Keratinocyte (primary cell): Measurements from ENCODE around the gene SKAP1. TPM values are rescaled to one million over a fixed set of nuclear protein-coding genes. Genes with fewer than 3 reads are reported as not detected.

Experiments used
- DNase-seq: peaks from one replicate; pipeline ENCODE4 v3.0.0-alpha.2; 2011; ENCODE audit warnings: low read depth, missing footprints, low spot score
- FAIRE-seq: peaks from 2 replicates; lab custom pipeline; 2011; peaks lifted over from hg19 to GRCh38; lab: Jason Lieb, UNC
- H2AFZ ChIP-seq: 2 replicates; pipeline ENCODE4 v1.6.0; 2012; ENCODE audit warnings: low read length, control low read depth, inconsistent platforms; ENCODE audit not compliant: control insufficient read depth
- H3K27ac ChIP-seq: 2 replicates; pipeline ENCODE4 v1.5.1; 2011; ENCODE audit warnings: low read length; ENCODE audit not compliant: control insufficient read depth, insufficient read depth
- H3K27me3 ChIP-seq: 3 replicates; pipeline ENCODE4 v1.6.0; 2011; ENCODE audit warnings: low read length; ENCODE audit not compliant: control insufficient read depth, insufficient read depth; ENCODE audit errors: extremely low read depth
- H3K36me3 ChIP-seq, 2 experiments: 2 replicates in 1 of 2; 3 replicates in 1 of 2; pipeline ENCODE4 v1.5.1; 2011; ENCODE audit warnings: low read length in 2 of 2, mild to moderate bottlenecking in 1 of 2; ENCODE audit not compliant: control insufficient read depth in 2 of 2, insufficient read depth in 2 of 2; ENCODE audit errors: extremely low read depth in 1 of 2
- H3K4me1 ChIP-seq: 3 replicates; pipeline ENCODE4 v1.5.1; 2011; ENCODE audit warnings: low read length; ENCODE audit not compliant: control insufficient read depth, insufficient read depth; ENCODE audit errors: extremely low read depth
- H3K4me2 ChIP-seq: 3 replicates; pipeline ENCODE4 v1.6.0; 2011; ENCODE audit warnings: low read depth, low read length; ENCODE audit not compliant: control insufficient read depth, insufficient read depth; ENCODE audit errors: extremely low read depth
- H3K4me3 ChIP-seq, 3 experiments: fragments of 200-600 bp in 1 of 3; sonication (generic) in 1 of 3; 2 replicates in 2 of 3; 3 replicates in 1 of 3; pipeline ENCODE4 v1.5.1; 2011 to 2016; ENCODE audit warnings: low read length in 3 of 3, mild to moderate bottlenecking in 3 of 3, control low read depth in 2 of 3, inconsistent platforms in 1 of 3, low read depth in 1 of 3, mixed read lengths in 1 of 3, mixed run types in 1 of 3, moderate library complexity in 1 of 3; ENCODE audit not compliant: control insufficient read depth in 2 of 3, insufficient read depth in 2 of 3; ENCODE audit errors: extremely low read depth in 1 of 3
- H3K79me2 ChIP-seq: 2 replicates; pipeline ENCODE4 v1.6.0; 2012; ENCODE audit warnings: low read length; ENCODE audit not compliant: control insufficient read depth, insufficient read depth
- H3K9ac ChIP-seq: 3 replicates; pipeline ENCODE4 v1.6.0; 2011; ENCODE audit warnings: low read length; ENCODE audit not compliant: control insufficient read depth, insufficient read depth; ENCODE audit errors: extremely low read depth
- H3K9me1 ChIP-seq: 3 replicates; pipeline ENCODE4 v1.6.0; 2011; ENCODE audit warnings: low read length; ENCODE audit not compliant: control insufficient read depth, insufficient read depth; ENCODE audit errors: extremely low read depth
- H3K9me3 ChIP-seq: 2 replicates; pipeline ENCODE4 v1.5.1; 2012; ENCODE audit warnings: low read depth, low read length; ENCODE audit not compliant: control insufficient read depth
- H4K20me1 ChIP-seq: 3 replicates; pipeline ENCODE4 v1.6.0; 2011; ENCODE audit warnings: low read length; ENCODE audit not compliant: control insufficient read depth, insufficient read depth; ENCODE audit errors: extremely low read depth
- CTCF ChIP-seq, 3 experiments: IDR thresholded peaks in 1 of 3; conservative IDR thresholded peaks in 1 of 3; optimal IDR thresholded peaks in 1 of 3; 2 replicates in 2 of 3; 3 replicates in 1 of 3; pipeline versions ENCODE3 to v1.5.1; 2011; ENCODE audit warnings: low read length in 3 of 3, mild to moderate bottlenecking in 3 of 3, moderate library complexity in 2 of 3, control low read depth in 1 of 3, inconsistent platforms in 1 of 3; ENCODE audit not compliant: insufficient read depth in 2 of 3; ENCODE audit errors: extremely low read depth in 1 of 3
- EZH2 ChIP-seq: IDR thresholded peaks from one replicate; pipeline ENCODE4 v1.6.1; 2012; ENCODE audit warnings: inconsistent platforms, mild to moderate bottlenecking, low read length, moderate library complexity
- dilution Hi-C: fragments of 300-500 bp; cut with MboI; formaldehyde crosslinking; loops from one replicate; pipeline ENCODE4 v1.7.0; 2020; ENCODE audit warnings: low sequenced_read_pairs; ENCODE audit not compliant: extremely low pct_ligation_motif_present
- polyA plus RNA-seq, 5 experiments: library from polyadenylated mRNA; depleted of rRNA in 3 of 5; stranded (reverse) in 3 of 5; stranded (forward) in 1 of 5; unstranded in 1 of 5; fragments of >200 nt; gene quantifications; 1 replicate in 1 of 5; 2 replicates in 3 of 5; 3 replicates in 1 of 5; pipeline versions ENCODE4 v1.2.1 to v1.2.3, GENCODE V29; 2011 to 2012; ENCODE audit warnings: missing spikeins in 2 of 5, low read depth in 1 of 5, low replicate concordance in 1 of 5

The SKAP1 gene
- polyA plus RNA-seq, 1 donor (not counting 4 experiments of a cell fraction or from before 2014, with no cell fraction given): not detected

GRCh38 chr17:48307814-48308411, 122.1 kb downstream of the SKAP1 start:
- H4K20me1 ChIP-seq: no peaks in the 10 kb centered on the region
- H3K9me3 ChIP-seq: no peaks in the 10 kb centered on the region
- no peaks in the 10 kb centered on the region for H3K79me2 ChIP-seq
- H3K9me1 ChIP-seq: no peaks in the 10 kb centered on the region
- dilution Hi-C loops: no loop called here
- H2AFZ ChIP-seq: no peak overlapping the region
- H3K9ac ChIP-seq: no peak overlapping the region
- H3K4me2 ChIP-seq: no peak overlapping the region
- no peak for FAIRE-seq
- no peak overlapping the region for H3K4me3 ChIP-seq
- H3K27me3 ChIP-seq: peaks cover 55% of the 10 kb centered on the region
- peak; percentile 13 for DNase-seq
- no peak overlapping the region for H3K27ac ChIP-seq
- no peaks in the 10 kb centered on the region for H3K4me1 ChIP-seq
- H3K36me3 ChIP-seq: no peaks in the 10 kb centered on the region
- no peak for TF ChIP-seq EZH2
- TF ChIP-seq CTCF (optimal IDR thresholded peaks at IDR 0.05 in 1 of 3, IDR thresholded peaks at IDR 0.05 in 1 of 3, conservative IDR thresholded peaks at IDR 0.05 in 1 of 3; ENCODE audit: extremely low read depth in 1 of 3, insufficient read depth in 2 of 3, low read length in 3 of 3): peak; percentile 75 to 96 (median 86)

- Histone ChIP-seq H3K4me3 (no peak overlapping the region), H3K4me2 (no peak overlapping the region), H3K9ac (no peak overlapping the region), H4K20me1 (no peaks in the 10 kb centered on the region), H2AFZ (no peak overlapping the region), H3K9me3 (no peaks in the 10 kb centered on the region), H3K9me1 (no peaks in the 10 kb centered on the region), H3K36me3 (no peaks in the 10 kb centered on the region), H3K79me2 (no peaks in the 10 kb centered on the region), H3K27me3 (peaks cover 55% of the 10 kb centered on the region), H3K4me1 (no peaks in the 10 kb centered on the region), H3K27ac (no peak overlapping the region)
- DNase-seq: no peak
- dilution Hi-C loops: no loop called here
- TF ChIP-seq CTCF (optimal IDR thresholded peaks at IDR 0.05 in 1 of 3, IDR thresholded peaks at IDR 0.05 in 1 of 3, conservative IDR thresholded peaks at IDR 0.05 in 1 of 3; ENCODE audit: extremely low read depth in 1 of 3, insufficient read depth in 2 of 3, low read length in 3 of 3) (no peak), EZH2 (no peak)
- FAIRE-seq: no peak
Measured at GRCh38 chr17:48307255-48307654, 122.8 kb downstream of the SKAP1 start.
